Activated CD8-positive, alpha-beta memory T cell treated with anti-CD3 and anti-CD28 coated beads for 1 hour (primary cell): ENCODE results near the gene SNX18.

Source experiments
- DNase-seq, 2 donors: peaks; one replicate each; pipeline ENCODE4 v3.0.0-alpha.2; 2020; ENCODE audit warnings: low read depth in 1 of 2; ENCODE audit errors: extremely low read depth in 1 of 2

SNX18 gene

GRCh38 chr5:54539001-54539400, 21.4 kb downstream of the SNX18 start:
- no peak for DNase-seq

GRCh38 chr5:54540286-54540685, 22.7 kb downstream of the SNX18 start:
- DNase-seq, result no peak

- DNase-seq, result no peak
These were observed 24.5 kb downstream of the SNX18 start for GRCh38 chr5:54541823-54542783.

- DNase-seq, result no peak
These were observed 26.5 kb downstream of the SNX18 start for GRCh38 chr5:54544044-54544443.

- DNase-seq, result no peak
These were observed 28.2 kb downstream of the SNX18 start for GRCh38 chr5:54545796-54546195.

GRCh38 chr5:54547711-54548250, 30.2 kb downstream of the SNX18 start:
- no peak for DNase-seq

GRCh38 chr5:54548565-54548964, 31.0 kb downstream of the SNX18 start:
- DNase-seq, result no peak

- DNase-seq, result no peak
These were observed 33.7 kb downstream of the SNX18 start for GRCh38 chr5:54551292-54551691.

GRCh38 chr5:54551926-54552325, 34.4 kb downstream of the SNX18 start:
- DNase-seq, result no peak

- no peak for DNase-seq
These were observed 34.9 kb downstream of the SNX18 start for GRCh38 chr5:54552446-54552845.

- no peak for DNase-seq
These were observed 36.2 kb downstream of the SNX18 start for GRCh38 chr5:54553659-54554207.

- no peak for DNase-seq
These were observed 38.6 kb downstream of the SNX18 start for GRCh38 chr5:54556141-54556540.

GRCh38 chr5:54558362-54558761, 40.8 kb downstream of the SNX18 start:
- DNase-seq, result no peak

- no peak for DNase-seq
These were observed 44.1 kb downstream of the SNX18 start for GRCh38 chr5:54561651-54562050.

- DNase-seq, result no peak
These were observed 45.7 kb downstream of the SNX18 start for GRCh38 chr5:54563083-54563761.

GRCh38 chr5:54567996-54568395, 50.4 kb downstream of the SNX18 start:
- no peak for DNase-seq

- DNase-seq, result no peak
These were observed 53.4 kb downstream of the SNX18 start for GRCh38 chr5:54570916-54571315.

- DNase-seq, result no peak
These were observed 53.9 kb downstream of the SNX18 start for GRCh38 chr5:54571462-54571861.

- DNase-seq, result no peak
These were observed 56.4 kb downstream of the SNX18 start for GRCh38 chr5:54573812-54574489.

GRCh38 chr5:54577528-54577927, 60.0 kb downstream of the SNX18 start:
- DNase-seq, result no peak
